Hypothalamus (tissue), 51 donors: ENCODE data around the gene NGRN.
A peak's percentile ranks its signal among the peaks of the same experiment; 100 is the strongest.

Experiments
- DNase-seq, 51 donors: peaks; one replicate each; lab custom pipeline; 2025; lab: John Stamatoyannopoulos, UW

The NGRN gene

DNA sequence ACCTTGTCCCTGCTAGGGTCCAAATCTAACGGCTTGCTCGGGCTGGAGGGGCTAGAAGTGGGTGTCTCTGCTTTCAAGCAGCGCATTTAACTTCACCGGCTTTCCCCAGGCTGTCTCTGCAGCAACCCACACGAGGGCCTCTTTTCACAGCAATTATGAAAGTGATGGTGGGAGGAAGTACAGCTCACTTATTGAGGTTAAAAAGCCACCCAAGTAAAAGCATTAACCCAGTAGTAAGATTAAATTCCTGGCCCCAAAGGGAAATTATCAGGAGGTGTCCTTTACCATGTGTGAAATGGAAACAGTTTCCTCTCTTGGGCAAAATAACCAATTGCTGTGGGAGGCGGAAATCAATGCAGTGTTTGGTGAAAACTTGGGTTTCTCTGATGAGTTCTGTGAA is 41.1 kb downstream of the NGRN start:
- peak in 3 of 51 donors; percentile 14 to 59 (median 16) for DNase-seq

GRCh38 chr15:90307661-90308060 is 42.2 kb downstream of the NGRN start:
- DNase-seq = no peak

GRCh38 chr15:90309020-90309419 is 43.5 kb downstream of the NGRN start:
- DNase-seq = no peak

DNA sequence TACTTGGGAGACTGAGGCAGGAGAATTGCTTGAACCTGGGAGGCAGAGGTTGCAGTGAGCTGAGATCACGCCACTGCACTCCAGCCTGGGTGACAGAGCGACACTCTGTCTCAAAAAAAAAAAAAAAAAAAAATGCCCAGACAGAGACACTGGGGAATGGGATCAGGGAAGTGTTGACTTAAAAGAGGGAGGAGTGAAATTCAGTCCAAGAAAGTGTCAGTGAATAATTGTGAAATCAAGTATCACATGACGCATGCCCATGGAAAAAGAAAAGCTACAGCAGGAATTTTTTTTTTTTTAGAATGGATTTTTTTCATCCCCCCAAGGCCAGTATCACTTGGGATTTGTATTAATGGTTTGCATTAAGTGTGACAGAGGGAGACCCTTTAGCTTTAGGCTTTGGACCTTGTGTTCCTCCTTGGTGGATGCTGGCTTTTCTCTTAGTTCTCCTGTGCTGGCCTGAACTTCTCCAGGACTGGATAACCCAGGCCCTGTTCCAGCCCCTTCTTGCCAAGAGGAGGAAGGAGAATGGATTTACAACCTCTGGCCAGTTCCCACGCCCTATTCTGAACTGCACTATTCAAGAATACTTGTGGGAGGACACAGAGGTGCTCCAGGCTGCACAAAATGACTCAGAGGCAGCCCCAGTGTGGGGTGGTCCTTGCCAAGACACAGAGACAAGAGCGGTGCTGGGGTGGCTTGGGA is 50.0 kb downstream of the NGRN start:
- peak in 32 of 51 donors; percentile 10 to 82 (median 42) for DNase-seq

- DNase-seq = no peak
Measured at GRCh38 chr15:90316139-90316538, 50.7 kb downstream of the NGRN start.

GRCh38 chr15:90318591-90318990 is 53.1 kb downstream of the NGRN start:
- no peak for DNase-seq

- DNase-seq = peak in 48 of 51 donors; percentile 14 to 87 (median 70)
Measured at GRCh38 chr15:90320062-90320884, 54.8 kb downstream of the NGRN start.

DNA sequence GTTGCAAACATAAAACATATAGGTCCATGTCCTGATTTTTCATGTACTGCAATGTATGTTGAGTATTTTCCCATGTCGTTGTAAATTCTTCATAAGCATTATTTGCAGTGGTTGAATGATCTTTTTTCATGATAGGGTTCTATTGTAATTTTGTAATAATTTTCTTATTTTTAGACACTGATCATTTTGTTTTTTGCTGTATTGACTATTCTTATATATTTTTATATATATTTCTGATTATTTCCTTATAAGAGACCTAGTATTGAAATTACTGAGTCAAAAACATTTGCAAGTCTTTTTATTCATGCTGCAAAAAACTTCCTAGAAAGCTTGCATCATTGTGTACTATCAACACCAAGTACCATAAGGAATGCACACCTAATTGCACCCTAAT is 55.4 kb downstream of the NGRN start:
- DNase-seq = no peak
